Retinal pigment epithelial cell (primary cell): ENCODE data around the gene FOXL2NB.
"Not testable (repeated sequence)": the region's sequence is repeated elsewhere in the genome, so short reads cannot be mapped to it uniquely, and the experiment has no call there.

Source experiments
- DNase-seq: peaks from one replicate; pipeline ENCODE4 v3.0.0-alpha.2; 2010; ENCODE audit warnings: low read depth
- H3K4me3 ChIP-seq: 2 replicates; pipeline ENCODE4 v1.5.1; 2011; ENCODE audit warnings: mild to moderate bottlenecking, low read length, control low read depth, moderate library complexity
- TF ChIP-seq, protein P1 (sequence below): conservative IDR thresholded peaks from 2 replicates; pipeline ENCODE4 v1.5.1; 2011; ENCODE audit warnings: low read depth, low read length, control low read depth, inconsistent platforms

Gene FOXL2NB

DNA sequence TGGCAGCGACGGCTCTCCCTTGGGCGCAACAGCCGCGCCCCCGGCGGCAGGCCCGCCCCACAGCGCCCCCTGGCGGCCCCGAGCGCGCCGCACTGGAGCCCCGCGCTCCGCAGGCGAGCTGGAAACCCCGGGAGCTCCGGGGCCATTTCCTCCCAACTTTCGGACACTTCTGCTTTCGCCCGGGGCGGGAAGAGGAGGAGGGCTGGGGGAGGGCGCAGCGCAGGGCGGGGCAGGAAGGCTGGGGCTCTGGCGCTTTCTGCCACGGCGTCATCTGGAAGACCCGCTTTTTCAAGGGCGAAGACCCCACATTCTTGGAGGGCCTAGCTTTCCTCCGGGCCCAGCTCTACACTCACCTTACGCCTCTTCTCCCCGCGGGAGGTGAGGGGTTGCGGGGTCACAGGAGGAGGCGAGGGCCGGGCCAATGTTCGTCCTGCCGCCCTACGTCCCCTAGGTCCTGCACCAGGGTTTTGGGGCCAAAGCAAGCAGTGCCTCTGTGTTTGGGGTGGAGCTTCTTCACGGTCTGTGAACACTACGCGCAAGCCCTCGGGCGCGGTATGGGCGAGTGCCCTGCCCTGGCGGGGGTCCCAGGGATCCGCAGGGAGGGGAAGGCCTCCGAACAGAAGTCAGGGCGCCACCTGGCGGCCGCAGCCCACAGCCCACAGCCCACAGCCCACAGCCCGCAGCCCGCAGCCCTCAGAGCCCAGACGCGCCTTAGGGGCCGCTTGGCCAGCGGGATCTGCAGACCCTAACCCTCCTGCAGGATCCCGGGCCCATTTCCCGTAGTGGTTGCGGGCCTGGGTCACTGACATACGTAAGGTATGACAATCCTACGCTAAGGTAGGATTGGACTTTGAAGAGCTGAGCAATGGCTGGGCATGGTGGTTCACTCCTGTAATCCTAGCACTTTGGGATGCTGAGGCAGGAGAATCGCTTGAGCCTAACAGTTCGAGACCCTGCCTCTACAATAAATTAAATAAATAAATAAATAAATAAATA is 31.2 kb upstream of the FOXL2NB start:
- H3K4me3 ChIP-seq: peak overlapping the region; percentile 86
- no peak for DNase-seq
- TF ChIP-seq, protein P1, sequence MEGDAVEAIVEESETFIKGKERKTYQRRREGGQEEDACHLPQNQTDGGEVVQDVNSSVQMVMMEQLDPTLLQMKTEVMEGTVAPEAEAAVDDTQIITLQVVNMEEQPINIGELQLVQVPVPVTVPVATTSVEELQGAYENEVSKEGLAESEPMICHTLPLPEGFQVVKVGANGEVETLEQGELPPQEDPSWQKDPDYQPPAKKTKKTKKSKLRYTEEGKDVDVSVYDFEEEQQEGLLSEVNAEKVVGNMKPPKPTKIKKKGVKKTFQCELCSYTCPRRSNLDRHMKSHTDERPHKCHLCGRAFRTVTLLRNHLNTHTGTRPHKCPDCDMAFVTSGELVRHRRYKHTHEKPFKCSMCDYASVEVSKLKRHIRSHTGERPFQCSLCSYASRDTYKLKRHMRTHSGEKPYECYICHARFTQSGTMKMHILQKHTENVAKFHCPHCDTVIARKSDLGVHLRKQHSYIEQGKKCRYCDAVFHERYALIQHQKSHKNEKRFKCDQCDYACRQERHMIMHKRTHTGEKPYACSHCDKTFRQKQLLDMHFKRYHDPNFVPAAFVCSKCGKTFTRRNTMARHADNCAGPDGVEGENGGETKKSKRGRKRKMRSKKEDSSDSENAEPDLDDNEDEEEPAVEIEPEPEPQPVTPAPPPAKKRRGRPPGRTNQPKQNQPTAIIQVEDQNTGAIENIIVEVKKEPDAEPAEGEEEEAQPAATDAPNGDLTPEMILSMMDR: peak; percentile 76

DNA sequence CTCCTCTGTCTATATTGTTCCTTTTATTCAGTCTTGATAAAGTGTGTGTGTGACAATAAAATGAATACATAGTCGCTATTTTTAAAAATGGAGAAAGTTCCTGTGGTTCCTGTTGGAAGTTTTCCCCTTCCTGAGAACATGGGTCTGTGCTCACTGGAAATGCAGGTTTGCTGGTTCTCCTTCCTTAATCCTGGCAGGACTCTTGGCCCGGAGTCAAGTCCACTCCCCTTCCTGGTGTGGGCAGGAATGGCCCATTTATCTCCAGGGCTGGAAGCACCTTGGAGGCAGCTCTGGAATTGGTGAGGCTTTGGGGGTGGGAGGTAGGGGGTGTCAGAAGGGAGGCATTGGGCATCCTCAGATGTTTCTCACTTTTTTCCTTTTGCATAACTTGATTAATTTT is 30.2 kb upstream of the FOXL2NB start:
- no peak overlapping the region for H3K4me3 ChIP-seq
- TF ChIP-seq, protein P1: no peak
- no peak for DNase-seq

DNA sequence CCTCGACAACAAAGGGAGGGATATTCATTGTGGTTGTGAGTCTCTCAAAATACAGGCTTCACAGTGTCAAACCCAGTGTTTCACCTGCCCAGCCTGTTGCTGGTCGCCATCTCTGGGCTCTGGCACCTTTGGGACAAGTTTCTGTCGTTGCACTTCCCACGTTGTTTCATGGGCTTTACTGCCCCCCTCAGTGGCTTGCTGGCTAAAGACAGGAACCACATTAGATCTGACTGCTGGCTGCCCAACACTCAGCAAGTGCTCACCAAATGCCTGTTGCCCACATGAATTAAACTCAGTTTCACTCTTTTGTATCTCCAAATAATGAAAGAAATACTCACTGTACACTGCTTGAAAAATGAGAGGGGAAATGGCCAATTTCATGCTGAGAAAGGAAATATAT is 27.7 kb upstream of the FOXL2NB start:
- H3K4me3 ChIP-seq: no peak overlapping the region
- DNase-seq: no peak
- TF ChIP-seq, protein P1: no peak

DNA sequence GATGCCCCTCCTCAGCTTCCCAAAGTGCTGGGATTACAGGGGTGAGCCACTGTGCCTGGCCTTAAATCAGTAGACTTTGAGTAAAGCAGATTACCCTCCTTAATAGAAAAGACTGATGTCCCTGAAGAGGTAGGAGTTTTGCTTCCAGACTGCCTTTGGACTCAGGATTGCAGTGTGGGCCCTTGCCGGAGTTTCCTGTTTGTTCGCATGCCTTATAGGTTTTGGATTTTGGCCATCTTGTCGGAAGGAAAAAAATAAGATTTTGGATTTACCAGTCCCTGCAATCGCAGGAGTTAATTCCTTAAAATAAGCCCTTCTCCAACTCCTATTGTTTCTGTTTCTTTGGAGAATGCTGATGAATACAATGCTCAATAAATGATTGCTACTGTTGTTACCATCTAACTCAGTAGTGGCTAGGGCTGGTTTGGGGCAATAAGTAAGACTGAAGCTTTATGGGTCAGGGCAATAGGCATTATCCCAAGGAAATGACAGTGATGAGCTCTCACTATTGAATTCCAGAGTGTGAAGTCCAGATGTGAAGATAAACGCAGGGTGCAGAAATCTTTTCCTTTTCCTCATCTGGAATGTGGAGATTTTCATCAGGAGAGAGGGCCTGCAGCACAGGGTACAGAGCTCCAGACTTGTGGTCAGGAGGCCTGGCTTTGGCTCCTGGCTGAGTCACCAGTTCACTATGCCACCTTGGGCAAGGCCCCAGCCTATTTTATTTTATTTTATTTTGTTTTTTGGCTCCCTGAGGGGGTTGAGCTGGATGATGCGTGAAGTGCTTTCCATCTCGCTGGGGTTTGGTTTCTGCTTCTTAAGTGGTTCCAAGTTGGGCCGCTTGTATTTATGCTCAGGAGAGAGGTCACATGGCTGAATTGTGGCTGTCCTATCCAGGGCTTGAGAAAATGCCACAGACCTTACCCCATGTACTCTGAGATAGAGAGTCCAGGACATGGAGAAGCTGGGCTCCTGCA is 25.4 kb upstream of the FOXL2NB start:
- peak; percentile 77 for DNase-seq
- H3K4me3 ChIP-seq: no peak overlapping the region
- TF ChIP-seq, protein P1: no peak

DNA sequence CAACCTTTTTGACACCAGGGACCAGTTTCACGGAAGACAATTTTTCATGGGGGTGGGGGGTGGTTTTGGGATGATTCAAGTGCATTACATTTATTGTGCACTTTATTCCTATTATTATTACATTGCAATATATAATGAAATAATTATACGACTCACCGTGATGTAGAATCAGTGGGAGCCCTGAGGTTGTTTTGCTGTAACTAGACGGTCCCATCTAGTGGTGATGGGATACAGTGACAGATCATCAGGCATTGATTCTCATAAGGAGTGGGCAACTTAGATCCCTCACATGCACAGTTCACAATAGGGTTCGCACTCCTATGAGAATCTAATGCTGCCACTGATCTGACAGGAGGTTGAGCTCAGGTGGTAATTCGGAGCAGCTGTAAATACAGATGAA is 24.6 kb upstream of the FOXL2NB start:
- TF ChIP-seq, protein P1: peak; percentile 28
- not testable (repeated sequence) for H3K4me3 ChIP-seq, DNase-seq

DNA sequence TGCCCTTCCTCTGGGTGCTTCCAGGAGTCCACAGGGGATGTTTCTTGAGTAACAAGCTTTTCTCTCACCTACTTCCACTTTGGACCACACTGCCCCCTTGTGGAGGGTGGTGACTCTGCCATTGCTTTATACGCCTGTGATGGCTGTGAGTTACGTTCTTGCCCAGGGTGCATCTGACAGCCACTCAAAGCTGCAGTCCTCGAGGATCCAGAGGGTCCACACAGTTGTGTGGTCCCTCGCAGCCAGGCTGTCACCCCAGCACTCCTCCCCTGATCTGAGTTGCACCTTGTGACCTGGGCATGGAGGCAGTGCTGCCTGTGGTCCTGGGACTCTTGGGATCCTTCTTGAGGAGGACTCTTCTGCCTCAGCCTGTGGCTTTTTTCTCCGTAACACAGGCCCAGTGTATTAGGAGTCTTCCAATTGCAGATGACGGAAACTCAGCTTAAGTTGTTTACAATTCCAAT is 23.5 kb upstream of the FOXL2NB start:
- no peak overlapping the region for H3K4me3 ChIP-seq
- peak; percentile 44 for DNase-seq
- TF ChIP-seq, protein P1: peak; percentile 94
